H1 (cell line): ENCODE results near the gene DYNC2H1. TPM values are rescaled to one million over a fixed set of nuclear protein-coding genes. Genes with fewer than 3 reads are reported as not detected.

Experiments
- CTCF ChIP-seq, 3 experiments: IDR thresholded peaks; 1 replicate in 2 of 3; 2 replicates in 1 of 3; pipeline versions ENCODE4 v1.5.1 to v1.6.1; 2011; ENCODE audit warnings: low read length in 3 of 3, mild to moderate bottlenecking in 3 of 3, inconsistent platforms in 2 of 3, low read depth in 1 of 3, moderate library complexity in 1 of 3; ENCODE audit not compliant: insufficient read depth in 1 of 3; ENCODE audit errors: control extremely low read depth in 1 of 3
- SIRT6 ChIP-seq: IDR thresholded peaks from one replicate; pipeline ENCODE4 v1.7.1; 2012; ENCODE audit warnings: low read length, inconsistent platforms
- SIX5 ChIP-seq: IDR thresholded peaks from 2 replicates; pipeline ENCODE4 v1.6.1; 2011; ENCODE audit warnings: mild to moderate bottlenecking, low read depth, low read length
- polyA plus RNA-seq, 7 experiments: library from polyadenylated mRNA; depleted of rRNA in 3 of 7; stranded (reverse) in 5 of 7; unstranded in 2 of 7; fragments of >200 nt in 5 of 7; fragments of 200-250 nt in 2 of 7; gene quantifications; 1 replicate in 5 of 7; 2 replicates in 1 of 7; 4 replicates in 1 of 7; pipeline versions ENCODE4 v1.2.1 to v1.2.3, GENCODE V29; 2011 to 2013; ENCODE audit warnings: missing spikeins in 2 of 7, mixed read lengths in 2 of 7
- total RNA-seq: library from RNA; stranded (reverse); fragmentation: NEBNext Ultra II Directional; extraction: Animal tissue kit (Norgen Biotek cat#: 25700); gene quantifications from 2 replicates; pipeline ENCODE4 v1.2.1, GENCODE V29; 2021

DYNC2H1 gene
- total and polyA plus RNA-seq, 2 of the 8 experiments (the other 6 are each of a cell fraction or from before 2014, with no cell fraction given): 6.2 to 12.0 TPM

- TF ChIP-seq CTCF (IDR thresholded peaks at IDR 0.05; ENCODE audit: control extremely low read depth in 1 of 3, insufficient read depth in 1 of 3, low read depth in 1 of 3, low read length in 3 of 3) (peak in 2 of 3 experiments; percentile 62 to 80; a peak in 3 of 4 replicates), SIX5 (no peak), SIRT6 (no peak)
- TF ChIP-seq, all 59 proteins: peak for 6
Observed at GRCh38 chr11:103326070-103326794, 217.0 kb downstream of the DYNC2H1 start (continued).
